ENCODE measurements around the gene CLIP2.
A peak's percentile ranks its signal among the peaks of the same experiment; 100 is the strongest.
"Not testable (repeated sequence)": the region's sequence is repeated elsewhere in the genome, so short reads cannot be mapped to it uniquely, and the experiment has no call there.

Gene CLIP2

DNA sequence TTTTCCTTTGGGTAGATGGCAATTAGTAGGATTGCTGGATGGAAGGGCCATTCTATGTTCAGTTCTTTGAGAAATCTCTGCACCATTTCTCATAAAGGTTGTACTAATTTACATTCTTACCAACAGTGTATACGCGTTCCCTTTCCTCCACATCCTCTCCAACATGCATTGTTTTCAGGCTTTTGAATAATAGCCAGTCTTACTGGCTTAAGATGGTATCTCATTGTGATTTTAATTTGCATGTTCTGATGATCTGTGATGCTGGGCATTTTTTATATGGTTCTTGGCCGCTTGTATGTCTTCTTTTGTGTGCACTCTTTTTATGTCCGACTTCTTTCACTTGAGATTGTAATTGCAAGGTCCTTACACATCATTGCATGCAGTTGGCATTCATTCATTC, 11.7 kb downstream of the CLIP2 start:
- no peak for DNase-seq

DNA sequence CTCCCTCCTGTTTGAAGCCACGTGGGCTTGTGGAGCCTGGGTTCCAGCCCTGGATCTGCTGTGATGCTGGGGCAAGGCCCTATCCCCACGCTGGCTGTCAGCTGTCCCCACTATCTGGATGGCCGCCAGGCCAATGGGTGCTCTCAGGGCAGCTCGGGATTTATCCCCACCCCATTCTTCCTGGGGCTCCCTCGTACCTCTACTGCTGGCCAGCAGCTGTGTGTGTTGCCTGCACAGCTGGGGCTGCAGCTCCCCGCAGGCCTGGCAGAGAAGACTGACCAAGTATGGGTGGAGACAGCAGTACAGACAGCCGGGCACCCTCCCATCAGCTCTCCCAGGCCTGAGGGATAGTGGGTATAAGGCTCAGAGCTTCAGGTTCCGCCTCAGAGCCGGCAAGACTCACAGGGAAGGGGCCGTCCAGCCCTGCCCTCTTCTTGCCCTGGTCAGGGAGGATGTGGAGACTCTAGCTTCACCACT, 13.6 kb downstream of the CLIP2 start:
- DNase-seq = no peak

DNA sequence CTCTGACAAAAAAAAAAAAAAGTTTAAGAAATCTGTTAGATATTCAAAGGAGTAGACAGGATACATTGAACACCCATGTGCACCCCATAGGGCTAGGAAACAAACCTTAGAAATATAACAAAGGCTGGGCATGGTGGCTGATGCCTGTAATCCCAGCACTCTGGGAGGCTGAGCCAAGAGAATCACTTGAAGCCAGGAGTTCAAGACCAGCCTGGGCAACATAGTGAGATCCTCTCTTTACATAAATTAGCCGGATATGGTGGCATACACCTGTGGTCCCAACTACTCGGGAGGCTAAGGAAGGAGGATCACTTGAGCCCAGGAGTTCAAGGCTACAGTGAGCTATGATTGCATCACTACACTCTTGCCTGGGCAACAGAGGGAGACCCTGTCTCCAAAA, 15.3 kb downstream of the CLIP2 start:
- no peak for DNase-seq

- no peak for DNase-seq
Measured at GRCh38 chr7:74306004-74306729, 17.0 kb downstream of the CLIP2 start.

GRCh38 chr7:74306730-74307469, 17.7 kb downstream of the CLIP2 start:
- peak; percentile 40 for DNase-seq

DNA sequence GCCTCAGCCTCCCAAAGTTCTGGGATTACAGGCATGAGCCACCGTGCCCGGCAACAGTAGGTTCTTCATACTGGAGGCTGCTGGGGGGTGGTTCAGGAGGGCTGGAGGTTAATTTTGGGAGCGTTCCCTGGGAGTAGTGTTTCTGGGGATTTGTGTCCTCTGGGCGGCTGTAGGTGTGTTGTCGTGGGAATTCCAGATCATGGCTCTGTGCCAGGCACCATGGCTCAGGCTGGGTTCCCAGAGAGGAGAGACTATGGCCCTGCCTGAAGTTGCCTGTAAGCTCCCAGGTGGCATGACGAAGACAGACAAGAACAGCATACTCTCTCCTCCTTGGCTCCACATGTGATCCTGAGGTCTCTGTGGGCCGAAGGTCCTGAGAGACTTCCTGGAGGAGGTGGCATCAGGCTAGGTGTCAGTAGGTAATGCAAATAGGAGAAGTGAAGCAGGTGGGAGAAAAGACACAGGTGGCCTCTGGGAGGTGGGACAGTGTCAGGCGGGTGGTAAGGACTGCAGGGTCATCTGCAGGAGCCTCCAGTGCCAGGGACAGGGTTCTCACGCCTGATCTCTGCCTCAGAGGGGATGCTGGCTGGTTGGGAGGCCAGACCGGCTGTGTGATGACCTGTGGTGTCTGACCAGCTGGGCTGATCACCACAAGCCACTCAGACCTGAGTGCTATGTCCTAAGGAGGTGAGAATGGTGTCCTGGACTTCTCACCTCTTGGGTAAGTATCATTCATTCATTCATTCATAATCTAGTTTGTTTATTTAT, 18.7 kb downstream of the CLIP2 start:
- DNase-seq = no peak

- no peak for DNase-seq
Measured at GRCh38 chr7:74309181-74309580, 20.0 kb downstream of the CLIP2 start.

- no peak for DNase-seq
Measured at GRCh38 chr7:74311305-74311744, 22.1 kb downstream of the CLIP2 start.

DNA sequence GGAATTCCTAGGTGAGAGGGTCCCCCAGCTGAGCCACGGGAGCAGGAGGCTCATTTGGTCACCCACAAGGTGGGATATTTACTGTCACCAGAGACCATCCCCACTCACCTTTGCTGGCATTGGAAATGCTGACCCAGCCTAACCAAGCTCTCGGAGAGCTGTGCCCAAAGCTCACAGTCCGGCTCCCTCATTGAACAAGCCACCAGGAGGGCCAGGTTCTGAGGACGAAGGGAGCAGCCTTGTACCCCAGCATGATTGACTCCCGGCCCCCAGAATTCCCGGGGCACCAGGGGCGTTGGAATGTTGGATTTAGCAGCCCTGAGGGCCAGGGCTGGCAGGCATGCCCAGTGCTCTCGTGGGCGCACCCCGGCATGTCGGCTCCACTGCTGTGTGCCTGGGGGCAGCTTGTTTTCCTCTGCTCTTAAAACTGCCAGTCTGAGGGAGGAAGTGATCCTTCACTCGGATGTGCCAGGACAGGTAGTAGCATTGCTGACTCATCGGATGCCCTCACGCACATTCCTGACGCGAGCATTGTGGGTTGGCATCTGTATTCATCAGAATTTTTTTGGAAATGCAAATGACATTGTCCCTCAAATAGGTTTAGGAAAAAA, 23.3 kb downstream of the CLIP2 start:
- DNase-seq = no peak

- not testable (repeated sequence) for DNase-seq
Measured at GRCh38 chr7:74315891-74316290, 26.7 kb downstream of the CLIP2 start.

DNA sequence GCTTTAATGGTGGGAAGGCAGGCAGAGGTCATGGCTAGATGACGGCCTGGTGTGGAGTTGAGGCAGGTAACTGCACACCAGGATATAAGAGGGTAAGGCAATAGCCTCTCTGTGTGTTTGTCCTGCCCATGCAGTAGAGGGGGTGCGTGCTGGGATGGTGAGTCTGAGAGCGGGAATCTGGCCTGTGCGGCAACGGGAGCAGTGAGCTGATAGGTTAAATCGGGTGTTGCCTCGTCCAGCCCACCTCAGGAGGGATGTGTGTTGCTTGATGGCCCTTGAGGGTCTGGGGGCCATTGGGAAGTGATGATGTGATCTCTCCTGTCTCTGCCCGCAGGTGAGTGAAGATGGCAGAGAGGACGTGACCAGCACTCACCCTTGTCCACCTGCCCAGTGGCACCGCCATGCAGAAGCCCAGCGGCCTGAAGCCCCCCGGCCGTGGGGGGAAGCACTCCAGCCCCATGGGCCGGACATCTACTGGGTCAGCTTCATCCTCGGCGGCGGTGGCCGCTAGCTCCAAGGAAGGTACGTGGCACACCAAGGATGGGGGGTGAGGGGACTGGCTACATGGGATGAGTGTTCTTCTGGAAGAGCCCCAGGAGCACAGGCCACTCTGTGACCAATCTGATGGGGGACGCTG, 28.1 kb downstream of the CLIP2 start:
- no peak for DNase-seq

DNA sequence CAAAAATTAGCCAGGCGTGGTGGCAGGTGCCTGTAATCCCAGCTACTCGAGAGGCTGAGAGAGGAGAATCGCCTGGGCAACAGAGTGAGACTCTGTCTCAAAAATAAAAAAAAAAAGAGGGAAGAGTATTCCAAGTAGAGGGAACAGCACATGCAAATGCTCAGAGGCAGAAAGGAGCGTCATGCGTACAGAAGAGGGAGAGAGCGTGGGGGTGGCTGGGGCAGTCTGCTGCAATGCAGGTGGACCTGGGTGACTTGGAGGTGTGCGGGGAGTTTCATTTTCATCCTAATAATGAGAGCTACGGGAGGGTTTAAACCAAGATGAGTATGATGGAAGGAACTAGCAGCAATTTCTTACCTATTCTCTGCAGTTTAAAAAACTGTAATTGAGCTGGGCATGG, 28.8 kb downstream of the CLIP2 start:
- DNase-seq = no peak

DNA sequence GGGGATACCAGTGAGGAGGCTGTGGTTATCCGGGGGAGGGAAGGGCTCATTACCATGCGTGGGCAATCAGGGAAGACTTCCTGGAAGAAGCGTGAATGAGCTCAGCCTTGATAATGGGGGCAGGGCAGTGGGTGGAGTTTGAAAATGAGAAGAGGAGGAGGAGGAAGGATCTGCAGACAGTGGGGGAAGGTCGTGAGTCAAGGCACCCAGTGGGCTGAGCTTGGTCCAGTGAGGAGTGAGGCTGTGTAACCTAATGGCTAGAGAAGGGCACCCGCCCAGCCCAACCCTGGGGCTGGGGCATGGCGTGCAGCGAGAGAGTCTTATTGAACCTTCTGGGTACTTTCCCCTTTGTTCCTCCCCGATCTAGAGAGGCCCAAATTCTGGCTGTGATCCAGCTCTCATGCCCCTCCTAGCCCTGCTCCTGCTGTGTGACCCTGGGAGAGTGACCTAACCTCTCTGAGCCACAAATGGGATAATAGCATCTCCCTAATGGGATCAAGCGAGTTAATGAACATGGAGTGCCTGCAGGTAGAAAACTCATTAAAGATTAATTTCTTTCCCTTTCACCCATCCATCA, 31.5 kb downstream of the CLIP2 start:
- DNase-seq = no peak

- not testable (repeated sequence) for DNase-seq
Measured at GRCh38 chr7:74322892-74323291, 33.7 kb downstream of the CLIP2 start.

DNA sequence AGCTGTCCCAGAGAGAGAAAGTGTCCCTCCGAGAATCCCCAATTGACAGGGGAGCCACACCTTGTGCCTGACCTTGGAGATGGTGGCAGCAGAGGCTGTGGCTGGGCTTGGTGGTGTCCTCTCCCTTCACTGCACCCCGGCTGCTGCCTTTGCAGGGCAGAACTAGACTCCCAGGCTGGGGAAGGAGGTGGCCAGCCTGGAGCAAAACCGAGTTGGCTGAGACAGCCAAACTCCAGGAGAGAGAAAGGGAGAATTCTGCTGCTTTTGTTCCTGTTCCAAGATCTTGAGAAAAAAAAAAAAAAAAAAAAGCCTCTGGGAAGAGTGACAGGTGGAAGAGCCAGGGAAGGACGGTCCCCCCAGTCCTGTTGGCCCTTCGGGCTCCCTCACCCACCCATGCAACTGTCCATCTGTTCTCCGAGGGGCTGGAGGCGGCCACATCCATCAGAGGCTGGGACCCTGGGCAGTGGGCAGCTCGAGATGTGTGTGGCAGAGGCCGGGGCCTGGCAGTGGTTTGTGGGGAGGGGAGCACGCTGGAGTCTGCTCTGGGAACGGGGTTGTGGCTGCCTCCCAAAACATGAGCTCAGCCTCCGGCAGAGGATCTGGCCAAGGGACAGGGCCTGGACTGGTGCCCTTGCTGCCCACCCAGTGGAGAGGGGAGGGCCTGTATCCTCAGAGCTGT, 35.5 kb downstream of the CLIP2 start:
- DNase-seq = no peak

- no peak for DNase-seq
Measured at GRCh38 chr7:74325210-74325565, 36.0 kb downstream of the CLIP2 start.

- no peak for DNase-seq
Measured at GRCh38 chr7:74329225-74329624, 40.0 kb downstream of the CLIP2 start.

DNA sequence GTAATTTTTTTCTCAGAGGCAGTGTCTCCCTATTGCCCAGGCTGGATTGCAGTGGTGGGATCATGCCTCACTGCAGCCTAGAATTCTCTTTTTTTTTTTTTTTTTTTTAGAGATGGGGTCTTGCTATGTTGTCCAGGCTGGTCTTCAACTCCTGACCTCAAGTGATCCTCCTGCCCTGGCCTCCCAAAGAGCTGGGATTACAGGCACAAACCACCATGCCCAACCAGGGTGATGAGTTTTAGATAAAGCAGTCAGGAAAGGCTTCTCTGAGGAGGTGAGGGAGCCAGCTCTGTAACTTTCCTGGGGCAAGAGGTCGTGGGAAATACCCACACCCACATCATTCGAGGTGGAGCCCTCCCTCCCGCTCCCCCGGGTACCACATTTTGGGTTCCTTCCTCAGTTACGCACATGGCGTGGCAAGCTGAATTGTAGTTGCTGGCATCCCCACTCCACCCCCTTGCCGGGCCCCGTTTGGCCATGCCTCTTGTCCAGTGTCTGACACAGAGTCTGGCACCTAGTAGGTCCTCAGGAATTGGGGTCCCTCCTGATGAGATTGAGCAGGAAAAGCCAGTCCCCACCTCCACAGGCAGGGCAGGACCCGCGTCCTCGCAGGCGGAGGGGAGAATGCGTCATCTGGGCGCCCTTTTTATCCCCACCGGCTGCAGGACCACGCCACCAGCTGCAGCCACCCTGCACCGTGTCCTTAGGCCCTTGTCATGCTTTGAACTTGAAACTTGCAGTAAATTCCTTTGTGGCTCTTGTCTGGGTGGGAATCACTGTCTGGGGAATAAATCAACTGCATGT, 43.4 kb downstream of the CLIP2 start:
- no peak for DNase-seq

GRCh38 chr7:74334030-74334429, 44.8 kb downstream of the CLIP2 start:
- peak; percentile 7 for DNase-seq

- DNase-seq = no peak
Measured at GRCh38 chr7:74337926-74338325, 48.7 kb downstream of the CLIP2 start.

All from amniotic stem cell (primary cell).